HL-60 (cell line): ENCODE results near the gene LEMD3.

ENCODE experiments used
- GABPA ChIP-seq: IDR thresholded peaks from 2 replicates; pipeline ENCODE4 v1.6.1; 2012; ENCODE audit warnings: low read depth
- POLR2AphosphoS5 ChIP-seq: IDR thresholded peaks from 2 replicates; pipeline ENCODE4 v1.6.1; 2012; ENCODE audit warnings: low read depth
- SPI1 ChIP-seq: IDR thresholded peaks from 2 replicates; pipeline ENCODE4 v1.6.1; 2012; ENCODE audit warnings: low read depth, mild to moderate bottlenecking, borderline replicate concordance
- TF ChIP-seq, protein P1 (sequence below): IDR thresholded peaks from one replicate; pipeline ENCODE4 v1.5.1; 2011; ENCODE audit warnings: low read length, control low read depth, inconsistent platforms; ENCODE audit not compliant: insufficient read depth
- TF ChIP-seq, protein P2 (sequence below): IDR thresholded peaks from 2 replicates; pipeline ENCODE4 v1.6.1; 2012; ENCODE audit warnings: low read depth; ENCODE audit not compliant: insufficient replicate concordance

DNA sequence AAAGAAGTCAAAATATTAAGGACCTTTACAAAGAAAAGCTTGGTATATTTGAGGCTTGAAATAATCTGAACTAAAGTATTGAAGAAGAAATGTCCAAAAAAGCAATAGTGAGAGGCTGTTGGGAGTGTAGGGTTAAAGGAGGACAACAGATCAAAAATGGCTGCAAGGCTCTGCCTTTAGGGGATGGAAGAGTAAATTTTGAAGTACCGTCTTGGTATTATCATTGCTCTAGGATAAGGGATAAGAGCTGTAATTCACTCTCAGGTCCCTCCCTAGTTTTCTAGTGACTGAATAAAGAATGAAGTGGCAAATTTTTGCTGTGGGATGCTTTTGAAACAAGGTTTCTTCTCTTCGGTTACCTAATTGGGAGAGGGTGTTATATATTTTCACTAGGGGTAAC is 38.7 kb downstream of the LEMD3 start:
- TF ChIP-seq, protein P1, sequence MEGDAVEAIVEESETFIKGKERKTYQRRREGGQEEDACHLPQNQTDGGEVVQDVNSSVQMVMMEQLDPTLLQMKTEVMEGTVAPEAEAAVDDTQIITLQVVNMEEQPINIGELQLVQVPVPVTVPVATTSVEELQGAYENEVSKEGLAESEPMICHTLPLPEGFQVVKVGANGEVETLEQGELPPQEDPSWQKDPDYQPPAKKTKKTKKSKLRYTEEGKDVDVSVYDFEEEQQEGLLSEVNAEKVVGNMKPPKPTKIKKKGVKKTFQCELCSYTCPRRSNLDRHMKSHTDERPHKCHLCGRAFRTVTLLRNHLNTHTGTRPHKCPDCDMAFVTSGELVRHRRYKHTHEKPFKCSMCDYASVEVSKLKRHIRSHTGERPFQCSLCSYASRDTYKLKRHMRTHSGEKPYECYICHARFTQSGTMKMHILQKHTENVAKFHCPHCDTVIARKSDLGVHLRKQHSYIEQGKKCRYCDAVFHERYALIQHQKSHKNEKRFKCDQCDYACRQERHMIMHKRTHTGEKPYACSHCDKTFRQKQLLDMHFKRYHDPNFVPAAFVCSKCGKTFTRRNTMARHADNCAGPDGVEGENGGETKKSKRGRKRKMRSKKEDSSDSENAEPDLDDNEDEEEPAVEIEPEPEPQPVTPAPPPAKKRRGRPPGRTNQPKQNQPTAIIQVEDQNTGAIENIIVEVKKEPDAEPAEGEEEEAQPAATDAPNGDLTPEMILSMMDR = no peak
- TF ChIP-seq, protein P2, sequence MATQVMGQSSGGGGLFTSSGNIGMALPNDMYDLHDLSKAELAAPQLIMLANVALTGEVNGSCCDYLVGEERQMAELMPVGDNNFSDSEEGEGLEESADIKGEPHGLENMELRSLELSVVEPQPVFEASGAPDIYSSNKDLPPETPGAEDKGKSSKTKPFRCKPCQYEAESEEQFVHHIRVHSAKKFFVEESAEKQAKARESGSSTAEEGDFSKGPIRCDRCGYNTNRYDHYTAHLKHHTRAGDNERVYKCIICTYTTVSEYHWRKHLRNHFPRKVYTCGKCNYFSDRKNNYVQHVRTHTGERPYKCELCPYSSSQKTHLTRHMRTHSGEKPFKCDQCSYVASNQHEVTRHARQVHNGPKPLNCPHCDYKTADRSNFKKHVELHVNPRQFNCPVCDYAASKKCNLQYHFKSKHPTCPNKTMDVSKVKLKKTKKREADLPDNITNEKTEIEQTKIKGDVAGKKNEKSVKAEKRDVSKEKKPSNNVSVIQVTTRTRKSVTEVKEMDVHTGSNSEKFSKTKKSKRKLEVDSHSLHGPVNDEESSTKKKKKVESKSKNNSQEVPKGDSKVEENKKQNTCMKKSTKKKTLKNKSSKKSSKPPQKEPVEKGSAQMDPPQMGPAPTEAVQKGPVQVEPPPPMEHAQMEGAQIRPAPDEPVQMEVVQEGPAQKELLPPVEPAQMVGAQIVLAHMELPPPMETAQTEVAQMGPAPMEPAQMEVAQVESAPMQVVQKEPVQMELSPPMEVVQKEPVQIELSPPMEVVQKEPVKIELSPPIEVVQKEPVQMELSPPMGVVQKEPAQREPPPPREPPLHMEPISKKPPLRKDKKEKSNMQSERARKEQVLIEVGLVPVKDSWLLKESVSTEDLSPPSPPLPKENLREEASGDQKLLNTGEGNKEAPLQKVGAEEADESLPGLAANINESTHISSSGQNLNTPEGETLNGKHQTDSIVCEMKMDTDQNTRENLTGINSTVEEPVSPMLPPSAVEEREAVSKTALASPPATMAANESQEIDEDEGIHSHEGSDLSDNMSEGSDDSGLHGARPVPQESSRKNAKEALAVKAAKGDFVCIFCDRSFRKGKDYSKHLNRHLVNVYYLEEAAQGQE = no peak
- TF ChIP-seq GABPA (no peak), POLR2AphosphoS5 (no peak), SPI1 (no peak)
